ENCODE results near the gene SELENON. TPM values are rescaled to one million over a fixed set of nuclear protein-coding genes. Genes with fewer than 3 reads are reported as not detected.

SELENON gene
- total RNA-seq, 1 donor from 2014 or later, result 64.1 TPM

DNA sequence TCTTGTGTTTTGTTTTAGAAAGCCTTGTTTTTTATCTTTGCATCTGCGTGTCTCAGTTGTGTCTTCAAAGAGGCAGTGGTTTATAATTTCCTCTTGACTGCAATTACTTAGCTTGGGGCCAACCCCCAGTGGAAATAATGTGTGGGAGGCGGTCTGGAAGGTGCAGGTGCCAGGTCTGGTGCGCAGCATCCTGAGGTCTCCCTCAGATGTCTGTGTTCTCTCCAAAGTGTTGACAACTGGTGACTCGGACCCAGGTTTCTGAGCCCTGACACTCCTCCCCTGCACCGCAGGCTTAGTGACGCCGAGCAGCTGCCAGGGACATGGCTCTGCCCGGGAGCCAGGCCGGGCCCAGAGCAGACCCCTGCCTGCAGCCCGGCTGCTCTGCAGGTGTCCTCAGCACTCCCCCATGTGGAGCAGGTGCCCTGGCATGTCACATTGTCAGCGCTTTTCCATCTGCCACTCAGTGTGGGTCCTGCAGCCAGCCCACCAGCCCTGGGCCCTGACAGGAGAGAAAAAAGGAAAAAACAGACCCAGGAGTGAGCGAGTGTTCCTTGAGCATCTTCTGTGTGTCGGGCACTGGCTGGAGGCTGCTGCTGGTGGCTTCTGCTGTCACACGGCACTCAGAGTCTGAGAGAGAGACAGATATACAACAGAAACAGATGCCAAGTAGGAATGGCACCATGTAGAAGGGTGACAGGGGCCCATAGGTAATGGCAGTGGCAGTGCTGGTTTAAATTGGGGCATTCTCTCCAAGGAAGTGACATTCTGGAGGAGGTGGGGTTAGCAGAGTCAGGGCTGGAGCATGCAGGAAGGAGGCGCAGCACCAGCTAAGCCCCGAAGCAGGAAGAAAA, 24.8 kb upstream of the SELENON start:
- Histone ChIP-seq H3K4me2 (ENCODE audit: low read length) (no peak overlapping the region), H2AFZ (ENCODE audit: low read depth, low read length) (no peak overlapping the region), H3K36me3 (ENCODE audit: insufficient read depth, low read length) (no peaks in the 10 kb centered on the region), H3K79me2 (ENCODE audit: insufficient read depth, low read length) (no peaks in the 10 kb centered on the region), H3K4me3 (ENCODE audit: insufficient read depth, low read depth, low read length) (no peak overlapping the region), H3K4me1 (ENCODE audit: insufficient read depth, low read length) (peaks cover 9% of the 10 kb centered on the region), H3K27me3 (ENCODE audit: insufficient read depth, low read length) (no peaks in the 10 kb centered on the region), H3K27ac (ENCODE audit: low read depth, low read length) (no peak overlapping the region), H4K20me1 (ENCODE audit: insufficient read depth, low read length) (no peaks in the 10 kb centered on the region), H3K9ac (ENCODE audit: low read length) (no peak overlapping the region), H3K9me3 (ENCODE audit: insufficient read depth, low read depth, low read length) (no peaks in the 10 kb centered on the region)
- Mint-ChIP-seq H3K9me3 (ENCODE audit: unreplicated experiment) (no peaks in the 10 kb centered on the region), H3K27ac (ENCODE audit: unreplicated experiment) (no peak overlapping the region), H3K36me3 (ENCODE audit: low read depth, unreplicated experiment) (no peaks in the 10 kb centered on the region), H3K4me3 (ENCODE audit: unreplicated experiment) (no peak overlapping the region), H3K27me3 (ENCODE audit: low read depth, unreplicated experiment) (peaks cover 24% of the 10 kb centered on the region), H3K4me1 (ENCODE audit: low read depth, unreplicated experiment) (peaks cover 28% of the 10 kb centered on the region)
- TF ChIP-seq EZH2 (IDR thresholded peaks at IDR 0.05; ENCODE audit: insufficient read depth, low read length), result no peak
- TF ChIP-seq, protein P1, sequence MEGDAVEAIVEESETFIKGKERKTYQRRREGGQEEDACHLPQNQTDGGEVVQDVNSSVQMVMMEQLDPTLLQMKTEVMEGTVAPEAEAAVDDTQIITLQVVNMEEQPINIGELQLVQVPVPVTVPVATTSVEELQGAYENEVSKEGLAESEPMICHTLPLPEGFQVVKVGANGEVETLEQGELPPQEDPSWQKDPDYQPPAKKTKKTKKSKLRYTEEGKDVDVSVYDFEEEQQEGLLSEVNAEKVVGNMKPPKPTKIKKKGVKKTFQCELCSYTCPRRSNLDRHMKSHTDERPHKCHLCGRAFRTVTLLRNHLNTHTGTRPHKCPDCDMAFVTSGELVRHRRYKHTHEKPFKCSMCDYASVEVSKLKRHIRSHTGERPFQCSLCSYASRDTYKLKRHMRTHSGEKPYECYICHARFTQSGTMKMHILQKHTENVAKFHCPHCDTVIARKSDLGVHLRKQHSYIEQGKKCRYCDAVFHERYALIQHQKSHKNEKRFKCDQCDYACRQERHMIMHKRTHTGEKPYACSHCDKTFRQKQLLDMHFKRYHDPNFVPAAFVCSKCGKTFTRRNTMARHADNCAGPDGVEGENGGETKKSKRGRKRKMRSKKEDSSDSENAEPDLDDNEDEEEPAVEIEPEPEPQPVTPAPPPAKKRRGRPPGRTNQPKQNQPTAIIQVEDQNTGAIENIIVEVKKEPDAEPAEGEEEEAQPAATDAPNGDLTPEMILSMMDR (IDR thresholded peaks at IDR 0.05; ENCODE audit: insufficient read depth, low read depth, low read length), result no peak
- DNase-seq (ENCODE audit: low read depth), result no peak
- no peak for FAIRE-seq

DNA sequence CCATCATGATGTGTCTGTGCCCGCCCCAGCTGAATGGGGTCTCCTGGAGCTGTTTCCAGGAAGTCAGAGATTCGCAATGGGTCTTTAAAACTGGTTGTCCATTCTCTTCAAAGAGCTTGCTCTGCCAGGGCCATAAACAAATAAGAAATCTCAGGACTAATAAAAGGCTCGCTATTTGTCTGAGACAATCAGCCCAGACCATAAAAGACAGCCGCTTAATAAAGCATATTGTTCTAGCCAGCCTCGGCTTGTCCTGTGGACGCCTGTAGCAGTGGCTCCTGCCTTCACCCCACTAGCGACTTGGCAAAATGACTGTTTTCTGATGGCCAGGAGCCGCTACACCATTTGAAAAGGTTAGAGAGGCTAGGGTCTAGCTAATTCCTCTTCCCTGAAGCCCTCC, 20.6 kb upstream of the SELENON start:
- Mint-ChIP-seq H3K27me3 (ENCODE audit: low read depth, unreplicated experiment) (peaks cover 36% of the 10 kb centered on the region), H3K4me1 (ENCODE audit: low read depth, unreplicated experiment) (peaks cover 9% of the 10 kb centered on the region), H3K4me3 (ENCODE audit: unreplicated experiment) (no peak overlapping the region), H3K9me3 (ENCODE audit: unreplicated experiment) (no peaks in the 10 kb centered on the region), H3K36me3 (ENCODE audit: low read depth, unreplicated experiment) (no peaks in the 10 kb centered on the region), H3K27ac (ENCODE audit: unreplicated experiment) (no peak overlapping the region)
- Histone ChIP-seq H3K27me3 (ENCODE audit: insufficient read depth, low read length) (no peaks in the 10 kb centered on the region), H3K9me3 (ENCODE audit: insufficient read depth, low read depth, low read length) (no peaks in the 10 kb centered on the region), H3K4me2 (ENCODE audit: low read length) (no peak overlapping the region), H2AFZ (ENCODE audit: low read depth, low read length) (no peak overlapping the region), H3K36me3 (ENCODE audit: insufficient read depth, low read length) (no peaks in the 10 kb centered on the region), H3K9ac (ENCODE audit: low read length) (no peak overlapping the region), H3K27ac (ENCODE audit: low read depth, low read length) (no peak overlapping the region), H3K4me3 (ENCODE audit: insufficient read depth, low read depth, low read length) (no peak overlapping the region), H4K20me1 (ENCODE audit: insufficient read depth, low read length) (no peaks in the 10 kb centered on the region), H3K79me2 (ENCODE audit: insufficient read depth, low read length) (no peaks in the 10 kb centered on the region), H3K4me1 (ENCODE audit: insufficient read depth, low read length) (no peaks in the 10 kb centered on the region)
- no peak for FAIRE-seq
- DNase-seq (ENCODE audit: low read depth), result no peak
- TF ChIP-seq, protein P1 (IDR thresholded peaks at IDR 0.05; ENCODE audit: insufficient read depth, low read depth, low read length), result no peak
- no peak for TF ChIP-seq EZH2 (IDR thresholded peaks at IDR 0.05; ENCODE audit: insufficient read depth, low read length)

DNA sequence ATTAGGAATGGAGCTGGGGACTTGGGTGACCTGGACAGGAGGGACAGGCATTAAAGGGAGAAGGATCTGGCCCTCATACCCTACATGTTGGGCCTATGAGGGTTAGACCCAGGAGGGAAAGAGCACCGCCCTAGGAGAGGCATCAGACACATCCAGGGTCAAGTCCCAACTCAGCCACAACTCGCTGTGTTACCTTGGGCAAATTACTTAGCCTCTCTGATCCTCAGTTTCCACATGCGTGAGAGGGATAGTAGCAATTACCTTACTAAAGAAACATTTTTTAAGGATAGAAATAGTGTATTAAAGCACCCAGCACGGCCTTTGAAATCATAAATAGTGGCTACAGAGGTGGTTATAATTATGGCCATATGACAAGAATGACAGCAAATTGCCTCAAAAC, 20.1 kb upstream of the SELENON start:
- H3K36me3 Mint-ChIP-seq (ENCODE audit: low read depth, unreplicated experiment), result no peaks in the 10 kb centered on the region
- Histone ChIP-seq H3K27ac (ENCODE audit: low read depth, low read length) (no peak overlapping the region), H3K9me3 (ENCODE audit: insufficient read depth, low read depth, low read length) (no peaks in the 10 kb centered on the region), H3K4me2 (ENCODE audit: low read length) (no peak overlapping the region), H3K4me3 (ENCODE audit: insufficient read depth, low read depth, low read length) (no peak overlapping the region), H3K36me3 (ENCODE audit: insufficient read depth, low read length) (no peaks in the 10 kb centered on the region), H3K4me1 (ENCODE audit: insufficient read depth, low read length) (peaks cover 2% of the 10 kb centered on the region), H2AFZ (ENCODE audit: low read depth, low read length) (no peak overlapping the region), H3K27me3 (ENCODE audit: insufficient read depth, low read length) (no peaks in the 10 kb centered on the region), H4K20me1 (ENCODE audit: insufficient read depth, low read length) (no peaks in the 10 kb centered on the region), H3K79me2 (ENCODE audit: insufficient read depth, low read length) (no peaks in the 10 kb centered on the region), H3K9ac (ENCODE audit: low read length) (no peak overlapping the region)
- TF ChIP-seq, protein P1 (IDR thresholded peaks at IDR 0.05; ENCODE audit: insufficient read depth, low read depth, low read length), result no peak
- no peak for TF ChIP-seq EZH2 (IDR thresholded peaks at IDR 0.05; ENCODE audit: insufficient read depth, low read length)
- H3K4me1 Mint-ChIP-seq (ENCODE audit: low read depth, unreplicated experiment), result peaks cover 9% of the 10 kb centered on the region
- H3K9me3 Mint-ChIP-seq (ENCODE audit: unreplicated experiment), result no peaks in the 10 kb centered on the region
- H3K27ac Mint-ChIP-seq (ENCODE audit: unreplicated experiment), result no peak overlapping the region
- FAIRE-seq (no peak), DNase-seq (ENCODE audit: low read depth) (no peak)
- H3K27me3 Mint-ChIP-seq (ENCODE audit: low read depth, unreplicated experiment), result peaks cover 36% of the 10 kb centered on the region
- H3K4me3 Mint-ChIP-seq (ENCODE audit: unreplicated experiment), result no peak overlapping the region
